ENCODE data around the gene NNMT. TPM values are rescaled to one million over a fixed set of nuclear protein-coding genes. Genes with fewer than 3 reads are reported as not detected.

Gene NNMT
- total and polyA plus RNA-seq, 2 donors (not counting 1 experiment from before 2014, with no cell fraction given): not detected

DNA sequence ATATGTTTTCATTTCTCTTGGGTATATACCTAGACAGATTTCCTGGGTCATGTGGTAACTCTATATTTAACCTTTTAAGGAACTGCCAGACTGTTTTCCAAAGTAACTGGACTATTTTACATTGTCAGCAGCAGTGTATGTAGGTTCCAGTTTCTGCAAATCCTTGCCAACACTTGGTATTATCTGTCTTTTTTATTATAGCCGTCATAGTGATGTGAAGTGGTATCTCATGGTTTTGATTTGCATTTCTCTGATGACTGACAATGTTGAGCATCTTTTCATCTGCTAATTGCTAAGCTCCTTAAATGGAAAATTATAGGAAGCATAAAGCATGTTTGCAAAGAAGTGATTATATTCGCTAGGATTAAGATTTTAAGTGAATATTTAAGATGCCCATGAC, 13.9 kb downstream of the NNMT start:
- ChIA-PET POLR2A (interaction anchor here (0.6 kb wide), 1 partner anchor 436 kb away, joined by 7 read pairs; no protein-coding TSS in a partner anchor), CTCF (no interaction called here)
- Histone ChIP-seq H3K27me3 (replicated peaks in 1 of 4; ENCODE audit: control extremely low read depth in 1 of 4, control insufficient read depth in 3 of 4, insufficient read depth in 4 of 4, low read length in 3 of 4) (peaks cover 0 to 24% (median 4%) of the 10 kb centered on the region in 4 experiments), H3K27ac (ENCODE audit: low read length in 2 of 2) (no peak overlapping the region), H3K4me1 (ENCODE audit: control insufficient read depth in 2 of 2, insufficient read depth in 2 of 2, low read length in 2 of 2) (no peaks in the 10 kb centered on the region), H3K9me3 (ENCODE audit: control extremely low read depth in 1 of 3, control insufficient read depth in 2 of 3, insufficient read depth in 1 of 3, low read length in 2 of 3) (peaks cover 0 to 3% (median 0%) of the 10 kb centered on the region in 3 donors), H2AFZ (ENCODE audit: insufficient read depth, low read depth, low read length, poor library complexity, severe bottlenecking) (no peak overlapping the region), H4K20me1 (ENCODE audit: control insufficient read depth, insufficient read depth, low read length, poor library complexity, severe bottlenecking) (no peaks in the 10 kb centered on the region), H3K4me3 (ENCODE audit: control extremely low read depth in 1 of 5, extremely low read depth in 1 of 5, insufficient read depth in 1 of 5, low read depth in 2 of 5, low read length in 4 of 5) (no peak overlapping the region), H3K9ac (ENCODE audit: low read length) (no peak overlapping the region), H3K36me3 (replicated peaks in 1 of 2; ENCODE audit: control extremely low read depth in 1 of 2, control insufficient read depth in 1 of 2, extremely low read depth in 1 of 2, insufficient read depth in 2 of 2, low read length in 1 of 2) (no peaks in the 10 kb centered on the region), H3K4me2 (replicated peaks; ENCODE audit: low read depth, low read length, poor library complexity, severe bottlenecking) (no peak overlapping the region), H3K79me2 (ENCODE audit: control insufficient read depth, insufficient read depth, low read length) (no peaks in the 10 kb centered on the region)
- TF ChIP-seq, protein P1, sequence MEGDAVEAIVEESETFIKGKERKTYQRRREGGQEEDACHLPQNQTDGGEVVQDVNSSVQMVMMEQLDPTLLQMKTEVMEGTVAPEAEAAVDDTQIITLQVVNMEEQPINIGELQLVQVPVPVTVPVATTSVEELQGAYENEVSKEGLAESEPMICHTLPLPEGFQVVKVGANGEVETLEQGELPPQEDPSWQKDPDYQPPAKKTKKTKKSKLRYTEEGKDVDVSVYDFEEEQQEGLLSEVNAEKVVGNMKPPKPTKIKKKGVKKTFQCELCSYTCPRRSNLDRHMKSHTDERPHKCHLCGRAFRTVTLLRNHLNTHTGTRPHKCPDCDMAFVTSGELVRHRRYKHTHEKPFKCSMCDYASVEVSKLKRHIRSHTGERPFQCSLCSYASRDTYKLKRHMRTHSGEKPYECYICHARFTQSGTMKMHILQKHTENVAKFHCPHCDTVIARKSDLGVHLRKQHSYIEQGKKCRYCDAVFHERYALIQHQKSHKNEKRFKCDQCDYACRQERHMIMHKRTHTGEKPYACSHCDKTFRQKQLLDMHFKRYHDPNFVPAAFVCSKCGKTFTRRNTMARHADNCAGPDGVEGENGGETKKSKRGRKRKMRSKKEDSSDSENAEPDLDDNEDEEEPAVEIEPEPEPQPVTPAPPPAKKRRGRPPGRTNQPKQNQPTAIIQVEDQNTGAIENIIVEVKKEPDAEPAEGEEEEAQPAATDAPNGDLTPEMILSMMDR (IDR thresholded peaks at IDR 0.05): no peak
- TF ChIP-seq EZH2 (IDR thresholded peaks at IDR 0.05; ENCODE audit: borderline replicate concordance, insufficient read depth, low read depth, low read length, poor library complexity, severe bottlenecking): no peak
- H3K27me3 Mint-ChIP-seq: peaks cover 52% of the 10 kb centered on the region
- H3K9me3 Mint-ChIP-seq (ENCODE audit: insufficient read depth): no peaks in the 10 kb centered on the region
- H3K4me1 Mint-ChIP-seq: no peaks in the 10 kb centered on the region
- WGBS (ENCODE audit: insufficient coverage): no CpG with 5 or more reads among the region's 2 CpGs
- no peak overlapping the region for H3K4me3 Mint-ChIP-seq
- H3K27ac Mint-ChIP-seq: no peak overlapping the region
- intact Hi-C loops (cut with micrococcal nuclease): no loop called here
- no peak for DNase-seq
- ATAC-seq (ENCODE audit: low read depth): no peak

DNA sequence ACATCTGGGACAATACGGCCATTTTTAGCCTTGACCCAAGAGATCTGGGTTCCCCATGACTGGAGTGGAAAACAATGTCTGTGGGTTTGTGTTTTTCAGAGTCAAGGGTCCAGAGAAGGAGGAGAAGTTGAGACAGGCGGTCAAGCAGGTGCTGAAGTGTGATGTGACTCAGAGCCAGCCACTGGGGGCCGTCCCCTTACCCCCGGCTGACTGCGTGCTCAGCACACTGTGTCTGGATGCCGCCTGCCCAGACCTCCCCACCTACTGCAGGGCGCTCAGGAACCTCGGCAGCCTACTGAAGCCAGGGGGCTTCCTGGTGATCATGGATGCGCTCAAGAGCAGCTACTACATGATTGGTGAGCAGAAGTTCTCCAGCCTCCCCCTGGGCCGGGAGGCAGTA, 15.7 kb downstream of the NNMT start:
- Histone ChIP-seq H3K9ac (ENCODE audit: low read length) (no peak overlapping the region), H3K27ac (ENCODE audit: low read length in 2 of 2) (no peak overlapping the region), H4K20me1 (ENCODE audit: control insufficient read depth, insufficient read depth, low read length, poor library complexity, severe bottlenecking) (no peaks in the 10 kb centered on the region), H3K4me1 (ENCODE audit: control insufficient read depth in 2 of 2, insufficient read depth in 2 of 2, low read length in 2 of 2) (no peaks in the 10 kb centered on the region), H2AFZ (ENCODE audit: insufficient read depth, low read depth, low read length, poor library complexity, severe bottlenecking) (no peak overlapping the region), H3K4me3 (ENCODE audit: control extremely low read depth in 1 of 5, extremely low read depth in 1 of 5, insufficient read depth in 1 of 5, low read depth in 2 of 5, low read length in 4 of 5) (no peak overlapping the region), H3K27me3 (replicated peaks in 1 of 4; ENCODE audit: control extremely low read depth in 1 of 4, control insufficient read depth in 3 of 4, insufficient read depth in 4 of 4, low read length in 3 of 4) (peaks cover 0 to 30% (median 5%) of the 10 kb centered on the region in 4 experiments), H3K4me2 (replicated peaks; ENCODE audit: low read depth, low read length, poor library complexity, severe bottlenecking) (no peak overlapping the region), H3K79me2 (ENCODE audit: control insufficient read depth, insufficient read depth, low read length) (no peaks in the 10 kb centered on the region), H3K36me3 (replicated peaks in 1 of 2; ENCODE audit: control extremely low read depth in 1 of 2, control insufficient read depth in 1 of 2, extremely low read depth in 1 of 2, insufficient read depth in 2 of 2, low read length in 1 of 2) (no peaks in the 10 kb centered on the region), H3K9me3 (ENCODE audit: control extremely low read depth in 1 of 3, control insufficient read depth in 2 of 3, insufficient read depth in 1 of 3, low read length in 2 of 3) (peaks cover 0 to 3% (median 0%) of the 10 kb centered on the region in 3 donors)
- POLR2A ChIA-PET: no interaction called here
- 70% methylated on average over 6 of the region's 10 CpGs for WGBS (ENCODE audit: insufficient coverage)
- ATAC-seq (ENCODE audit: low read depth): no peak
- DNase-seq: no peak
- H3K27me3 Mint-ChIP-seq: peaks cover 58% of the 10 kb centered on the region
- no peak overlapping the region for H3K27ac Mint-ChIP-seq
- CTCF ChIA-PET: no interaction called here
- no peak for TF ChIP-seq EZH2 (IDR thresholded peaks at IDR 0.05; ENCODE audit: borderline replicate concordance, insufficient read depth, low read depth, low read length, poor library complexity, severe bottlenecking)
- TF ChIP-seq, protein P1 (IDR thresholded peaks at IDR 0.05): no peak
- peaks cover 2% of the 10 kb centered on the region for H3K4me1 Mint-ChIP-seq
- no peak overlapping the region for H3K4me3 Mint-ChIP-seq
- intact Hi-C loops (cut with micrococcal nuclease): no loop called here
- H3K9me3 Mint-ChIP-seq (ENCODE audit: insufficient read depth): no peaks in the 10 kb centered on the region

Data from B cell (primary cell).